Loucy (cell line): ENCODE results near the gene PLEK2.

Experiments
- EZH2phosphoT487 ChIP-seq: fragments of 200-600 bp; IDR thresholded peaks from 2 replicates; pipeline ENCODE4 v1.6.1; 2018; ENCODE audit warnings: antibody characterized with exemption, mild to moderate bottlenecking, moderate library complexity, borderline replicate concordance
- TF ChIP-seq, protein P1 (sequence below): fragments of 200-600 bp; sonication (generic); conservative IDR thresholded peaks from 2 replicates; pipeline ENCODE4 v1.5.1; 2014; ENCODE audit warnings: mild to moderate bottlenecking, antibody characterized with exemption, low read length

- TF ChIP-seq, protein P1, sequence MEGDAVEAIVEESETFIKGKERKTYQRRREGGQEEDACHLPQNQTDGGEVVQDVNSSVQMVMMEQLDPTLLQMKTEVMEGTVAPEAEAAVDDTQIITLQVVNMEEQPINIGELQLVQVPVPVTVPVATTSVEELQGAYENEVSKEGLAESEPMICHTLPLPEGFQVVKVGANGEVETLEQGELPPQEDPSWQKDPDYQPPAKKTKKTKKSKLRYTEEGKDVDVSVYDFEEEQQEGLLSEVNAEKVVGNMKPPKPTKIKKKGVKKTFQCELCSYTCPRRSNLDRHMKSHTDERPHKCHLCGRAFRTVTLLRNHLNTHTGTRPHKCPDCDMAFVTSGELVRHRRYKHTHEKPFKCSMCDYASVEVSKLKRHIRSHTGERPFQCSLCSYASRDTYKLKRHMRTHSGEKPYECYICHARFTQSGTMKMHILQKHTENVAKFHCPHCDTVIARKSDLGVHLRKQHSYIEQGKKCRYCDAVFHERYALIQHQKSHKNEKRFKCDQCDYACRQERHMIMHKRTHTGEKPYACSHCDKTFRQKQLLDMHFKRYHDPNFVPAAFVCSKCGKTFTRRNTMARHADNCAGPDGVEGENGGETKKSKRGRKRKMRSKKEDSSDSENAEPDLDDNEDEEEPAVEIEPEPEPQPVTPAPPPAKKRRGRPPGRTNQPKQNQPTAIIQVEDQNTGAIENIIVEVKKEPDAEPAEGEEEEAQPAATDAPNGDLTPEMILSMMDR: no peak
- TF ChIP-seq EZH2phosphoT487: no peak
Observed at GRCh38 chr14:67385618-67386017, 26.3 kb downstream of the PLEK2 start.
